Nephron progenitor cell (in vitro differentiated cells): ENCODE results near the gene MERTK.

Experiments used
- DNase-seq: peaks from one replicate; pipeline ENCODE4 v3.0.0; 2021
- H3K27ac Mint-ChIP-seq: 2 replicates; pipeline ENCODE4 v1.8.0; 2021; ENCODE audit warnings: mild to moderate bottlenecking, moderate library complexity, mixed read lengths
- H3K27me3 Mint-ChIP-seq: 2 replicates; pipeline ENCODE4 v1.8.0; 2021; ENCODE audit warnings: mild to moderate bottlenecking, low read depth, mixed read lengths; ENCODE audit not compliant: poor library complexity
- H3K36me3 Mint-ChIP-seq: 2 replicates; pipeline ENCODE4 v1.8.0; 2021; ENCODE audit warnings: low read depth, mixed read lengths
- H3K4me1 Mint-ChIP-seq: 2 replicates; pipeline ENCODE4 v1.8.0; 2021; ENCODE audit warnings: mixed read lengths
- H3K4me3 Mint-ChIP-seq: 2 replicates; pipeline ENCODE4 v1.8.0; 2021; ENCODE audit warnings: mild to moderate bottlenecking, moderate library complexity, mixed read lengths
- H3K9me3 Mint-ChIP-seq: 2 replicates; pipeline ENCODE4 v1.8.0; 2021; ENCODE audit warnings: mild to moderate bottlenecking, moderate library complexity, mixed read lengths
- CTCF ChIP-seq: fragments of 200-600 bp; sonication (generic); IDR thresholded peaks from 2 replicates; pipeline ENCODE4 v1.5.0; 2021; ENCODE audit warnings: antibody characterized with exemption

Gene MERTK

GRCh38 chr2:112053917-112054846 lies 155.8 kb downstream of the MERTK start:
- H3K27ac Mint-ChIP-seq, result peak overlapping the region; percentile 99
- H3K9me3 Mint-ChIP-seq, result peaks cover 29% of the 10 kb centered on the region
- DNase-seq, result peak; percentile 100
- no peaks in the 10 kb centered on the region for H3K27me3 Mint-ChIP-seq
- peak overlapping the region; percentile 95 for H3K4me3 Mint-ChIP-seq
- H3K4me1 Mint-ChIP-seq, result peaks cover 26% of the 10 kb centered on the region
- peaks cover 19% of the 10 kb centered on the region for H3K36me3 Mint-ChIP-seq
- TF ChIP-seq CTCF, result no peak

GRCh38 chr2:112054847-112055729 lies 156.7 kb downstream of the MERTK start, which contains the start of gene TMEM87B:
TMEM87B (plus strand) TSS chr2:112055269; CDS start chr2:112055592, 323 bp downstream.
- Mint-ChIP-seq H3K9me3 (peaks cover 21% of the 10 kb centered on the region), H3K36me3 (peaks cover 20% of the 10 kb centered on the region), H3K27me3 (no peaks in the 10 kb centered on the region), H3K4me1 (peaks cover 26% of the 10 kb centered on the region), H3K27ac (peak within 1 kb of the TSS; percentile 99), H3K4me3 (peak within 1 kb of the TSS; percentile 95)
- no peak for TF ChIP-seq CTCF
- peak; percentile 99 for DNase-seq

GRCh38 chr2:112055730-112056625 lies 157.6 kb downstream of the MERTK start:
- peak overlapping the region; percentile 68 for H3K27ac Mint-ChIP-seq
- no peaks in the 10 kb centered on the region for H3K27me3 Mint-ChIP-seq
- peaks cover 14% of the 10 kb centered on the region for H3K9me3 Mint-ChIP-seq
- no peak for DNase-seq
- H3K4me1 Mint-ChIP-seq, result peaks cover 26% of the 10 kb centered on the region
- peaks cover 19% of the 10 kb centered on the region for H3K36me3 Mint-ChIP-seq
- H3K4me3 Mint-ChIP-seq, result peak overlapping the region; percentile 85
- no peak for TF ChIP-seq CTCF

- H3K27ac Mint-ChIP-seq, result no peak overlapping the region
- H3K36me3 Mint-ChIP-seq, result peaks cover 25% of the 10 kb centered on the region
- no peak for TF ChIP-seq CTCF
- DNase-seq, result no peak
- peak overlapping the region; percentile 85 for H3K4me3 Mint-ChIP-seq
- H3K9me3 Mint-ChIP-seq, result peaks cover 14% of the 10 kb centered on the region
- H3K27me3 Mint-ChIP-seq, result no peaks in the 10 kb centered on the region
- peaks cover 26% of the 10 kb centered on the region for H3K4me1 Mint-ChIP-seq
Measured at GRCh38 chr2:112056626-112056987, 158.2 kb downstream of the MERTK start.

- Mint-ChIP-seq H3K9me3 (peaks cover 4% of the 10 kb centered on the region), H3K36me3 (peaks cover 51% of the 10 kb centered on the region), H3K4me1 (peaks cover 16% of the 10 kb centered on the region), H3K27me3 (peaks cover 2% of the 10 kb centered on the region), H3K4me3 (no peak overlapping the region), H3K27ac (no peak overlapping the region)
- no peak for DNase-seq
- no peak for TF ChIP-seq CTCF
Measured at GRCh38 chr2:112059671-112060070, 161.3 kb downstream of the MERTK start.
